ENCODE results near the gene TNFAIP8. TPM values are rescaled to one million over a fixed set of nuclear protein-coding genes. Genes with fewer than 3 reads are reported as not detected.
A peak's percentile ranks its signal among the peaks of the same experiment; 100 is the strongest.

TNFAIP8 gene
- total and polyA plus RNA-seq, 2 experiments from 2014 or later = 18.3 to 37.6 TPM

DNA sequence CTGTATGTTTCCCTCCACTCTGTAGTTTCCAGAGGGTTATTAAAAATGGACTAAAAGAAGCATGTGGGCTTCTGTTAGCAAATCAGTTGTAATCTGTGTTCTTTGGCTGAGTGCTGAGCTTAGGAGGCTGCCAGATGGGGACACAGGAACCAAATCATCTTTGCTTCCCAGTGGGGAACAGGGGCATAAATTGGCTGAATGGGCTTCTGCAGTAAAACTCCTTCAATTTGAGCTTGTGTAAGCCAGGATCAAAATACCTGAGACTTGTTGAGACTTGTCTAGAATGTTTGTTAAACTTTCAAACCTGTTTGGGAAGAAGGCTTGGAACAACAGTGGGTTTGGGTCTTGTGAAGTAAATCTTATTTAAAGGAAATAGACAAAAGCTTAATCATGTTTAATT is 32.2 kb upstream of the TNFAIP8 start:
- Histone ChIP-seq H3K4me3 (no peak overlapping the region), H2AFZ (no peak overlapping the region), H4K20me1 (ENCODE audit: insufficient read depth, poor library complexity, severe bottlenecking) (no peaks in the 10 kb centered on the region), H3K36me3 (replicated peaks; ENCODE audit: insufficient read depth, low read depth) (no peaks in the 10 kb centered on the region), H3K9me3 (ENCODE audit: low read depth) (no peaks in the 10 kb centered on the region), H3K4me1 (ENCODE audit: insufficient read depth) (peaks cover 31% of the 10 kb centered on the region), H3K4me2 (peak overlapping the region; percentile 54), H3K27ac (peak overlapping the region; percentile 79), H3K27me3 (no peaks in the 10 kb centered on the region), H3K9me2 (replicated peaks; ENCODE audit: insufficient read depth) (no peaks in the 10 kb centered on the region), H3K79me2 (peaks cover 25% of the 10 kb centered on the region)
- TF ChIP-seq, protein P1, sequence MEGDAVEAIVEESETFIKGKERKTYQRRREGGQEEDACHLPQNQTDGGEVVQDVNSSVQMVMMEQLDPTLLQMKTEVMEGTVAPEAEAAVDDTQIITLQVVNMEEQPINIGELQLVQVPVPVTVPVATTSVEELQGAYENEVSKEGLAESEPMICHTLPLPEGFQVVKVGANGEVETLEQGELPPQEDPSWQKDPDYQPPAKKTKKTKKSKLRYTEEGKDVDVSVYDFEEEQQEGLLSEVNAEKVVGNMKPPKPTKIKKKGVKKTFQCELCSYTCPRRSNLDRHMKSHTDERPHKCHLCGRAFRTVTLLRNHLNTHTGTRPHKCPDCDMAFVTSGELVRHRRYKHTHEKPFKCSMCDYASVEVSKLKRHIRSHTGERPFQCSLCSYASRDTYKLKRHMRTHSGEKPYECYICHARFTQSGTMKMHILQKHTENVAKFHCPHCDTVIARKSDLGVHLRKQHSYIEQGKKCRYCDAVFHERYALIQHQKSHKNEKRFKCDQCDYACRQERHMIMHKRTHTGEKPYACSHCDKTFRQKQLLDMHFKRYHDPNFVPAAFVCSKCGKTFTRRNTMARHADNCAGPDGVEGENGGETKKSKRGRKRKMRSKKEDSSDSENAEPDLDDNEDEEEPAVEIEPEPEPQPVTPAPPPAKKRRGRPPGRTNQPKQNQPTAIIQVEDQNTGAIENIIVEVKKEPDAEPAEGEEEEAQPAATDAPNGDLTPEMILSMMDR (IDR thresholded peaks at IDR 0.05; ENCODE audit: poor library complexity) = no peak
- TF ChIP-seq EZH2phosphoT487 (IDR thresholded peaks at IDR 0.05; ENCODE audit: low read depth, severe bottlenecking, unreplicated experiment) (no peak), EZH2 (IDR thresholded peaks at IDR 0.05; ENCODE audit: borderline replicate concordance) (no peak)
- DNase-seq (ENCODE audit: low spot score) = no peak

DNA sequence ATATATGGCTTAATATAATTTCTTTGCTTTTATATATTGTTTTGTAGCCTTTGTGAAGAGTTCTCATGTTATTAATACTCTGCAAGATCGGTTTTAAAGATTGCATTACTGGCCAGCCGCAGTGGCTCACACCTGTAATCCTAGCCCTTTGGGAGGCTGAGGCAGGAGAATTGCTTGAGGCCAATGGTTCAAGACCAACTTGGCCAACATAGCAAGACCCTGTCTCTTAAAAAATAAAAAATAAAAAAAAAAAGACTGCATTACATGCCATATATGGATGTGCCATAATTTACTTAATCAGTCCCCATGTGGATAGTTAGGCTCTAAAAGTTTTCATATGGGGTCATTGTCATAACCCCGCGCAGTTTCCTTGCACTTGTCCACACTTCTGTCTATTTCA is 31.0 kb upstream of the TNFAIP8 start:
- Histone ChIP-seq H3K4me1 (ENCODE audit: insufficient read depth) (peaks cover 43% of the 10 kb centered on the region), H3K4me2 (peak overlapping the region; percentile 54)

DNA sequence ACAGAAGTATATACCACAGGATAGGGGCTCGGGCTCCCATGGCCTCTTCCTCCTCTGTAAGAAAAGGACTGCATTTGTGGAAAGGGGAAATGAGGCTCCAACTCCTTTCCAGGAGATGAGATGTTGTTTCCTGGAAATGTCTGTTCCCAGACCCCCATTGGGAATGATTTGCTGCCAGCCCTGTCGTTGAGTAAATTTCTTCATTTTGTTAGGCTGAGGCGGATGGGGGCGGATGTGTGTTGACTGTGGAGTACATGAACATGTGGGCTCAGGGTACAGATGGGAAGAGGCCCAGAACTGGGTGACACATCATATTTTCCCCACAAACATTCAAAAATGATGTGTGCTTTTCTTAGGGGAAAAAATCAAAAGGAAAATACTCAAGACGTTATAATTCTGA is 28.8 kb upstream of the TNFAIP8 start:
- H4K20me1 ChIP-seq (ENCODE audit: insufficient read depth, poor library complexity, severe bottlenecking) = no peaks in the 10 kb centered on the region
- H3K9me2 ChIP-seq (replicated peaks; ENCODE audit: insufficient read depth) = no peaks in the 10 kb centered on the region
- TF ChIP-seq, protein P1 (IDR thresholded peaks at IDR 0.05; ENCODE audit: poor library complexity) = no peak
- TF ChIP-seq EZH2phosphoT487 (IDR thresholded peaks at IDR 0.05; ENCODE audit: low read depth, severe bottlenecking, unreplicated experiment) (no peak), EZH2 (IDR thresholded peaks at IDR 0.05; ENCODE audit: borderline replicate concordance) (no peak)
- peaks cover 24% of the 10 kb centered on the region for H3K79me2 ChIP-seq
- no peak overlapping the region for H3K4me2 ChIP-seq
- no peak for DNase-seq (ENCODE audit: low spot score)
- no peaks in the 10 kb centered on the region for H3K9me3 ChIP-seq (ENCODE audit: low read depth)
- peaks cover 49% of the 10 kb centered on the region for H3K4me1 ChIP-seq (ENCODE audit: insufficient read depth)
- no peaks in the 10 kb centered on the region for H3K27me3 ChIP-seq
- H3K4me3 ChIP-seq = no peak overlapping the region
- no peak overlapping the region for H3K27ac ChIP-seq
- WGBS (ENCODE audit: low lambda C conversion rate, missing lambda C conversion rate) = 89% methylated on average over 5 of the region's 5 CpGs
- H3K36me3 ChIP-seq (replicated peaks; ENCODE audit: insufficient read depth, low read depth) = no peaks in the 10 kb centered on the region
- H2AFZ ChIP-seq = no peak overlapping the region

More for the DNA sequence above, 31.0 kb upstream of the TNFAIP8 start:
- WGBS (ENCODE audit: low lambda C conversion rate, missing lambda C conversion rate) = 98% methylated on average over 4 of the region's 4 CpGs
- Histone ChIP-seq H3K9me2 (replicated peaks; ENCODE audit: insufficient read depth) (no peaks in the 10 kb centered on the region), H3K4me3 (no peak overlapping the region), H3K36me3 (replicated peaks; ENCODE audit: insufficient read depth, low read depth) (no peaks in the 10 kb centered on the region), H3K9me3 (ENCODE audit: low read depth) (no peaks in the 10 kb centered on the region), H3K79me2 (peaks cover 25% of the 10 kb centered on the region), H4K20me1 (ENCODE audit: insufficient read depth, poor library complexity, severe bottlenecking) (no peaks in the 10 kb centered on the region), H3K27ac (peak overlapping the region; percentile 79), H2AFZ (no peak overlapping the region), H3K27me3 (no peaks in the 10 kb centered on the region)
- no peak for TF ChIP-seq EZH2 (IDR thresholded peaks at IDR 0.05; ENCODE audit: borderline replicate concordance)
- TF ChIP-seq, protein P1 (IDR thresholded peaks at IDR 0.05; ENCODE audit: poor library complexity) = no peak
- TF ChIP-seq EZH2phosphoT487 (IDR thresholded peaks at IDR 0.05; ENCODE audit: low read depth, severe bottlenecking, unreplicated experiment) = no peak
- DNase-seq (ENCODE audit: low spot score) = no peak
